Measurements from ENCODE around the gene SCAF4. TPM values are rescaled to one million over a fixed set of nuclear protein-coding genes. Genes with fewer than 3 reads are reported as not detected.

Gene SCAF4
- total and polyA plus RNA-seq, 10 donors, result 10.1 to 48.4 (median 34.1) TPM

DNA sequence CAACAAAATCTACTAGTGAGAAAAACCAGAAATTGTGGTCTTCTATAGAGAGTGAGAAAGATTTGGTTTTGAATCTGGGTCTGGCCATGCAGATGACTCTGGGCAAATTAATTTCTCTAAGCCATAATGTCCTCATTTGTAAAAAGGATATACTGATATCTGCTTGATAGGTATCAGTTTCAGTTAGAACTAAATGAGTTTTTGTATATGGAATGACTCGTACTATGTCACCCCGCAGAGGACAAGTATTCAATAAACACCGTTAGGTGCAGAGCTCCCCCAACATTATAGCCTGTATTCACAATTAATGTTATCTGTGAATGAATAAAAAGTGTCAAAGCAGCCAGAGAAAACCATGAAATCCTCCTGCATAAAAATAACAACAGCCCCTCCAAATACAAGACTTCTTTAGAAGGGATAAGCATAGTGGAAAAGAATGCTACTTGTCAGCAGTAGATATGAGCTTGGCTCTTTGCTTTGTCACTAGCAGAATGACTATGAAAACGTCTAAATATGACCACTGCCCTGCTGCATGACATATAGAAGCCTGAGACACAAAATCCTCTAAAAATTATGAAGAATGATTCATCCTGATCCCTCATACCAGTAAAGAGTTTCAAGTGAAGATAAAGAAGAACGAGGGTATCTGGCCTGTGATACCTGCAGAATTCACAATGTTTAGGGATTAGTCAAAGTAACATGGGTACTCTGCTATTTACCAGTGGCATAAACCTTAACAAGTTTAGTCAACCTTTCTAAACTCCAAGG lies 17.8 kb downstream of the SCAF4 start:
- DNase-seq, result no peak
- WGBS, 5 donors, result 62 to 79% (median 76%) methylated on average over 5 of the region's 5 CpGs
- Histone ChIP-seq H3K9me3 (no peaks in the 10 kb centered on the region), H3K4me3 (no peak overlapping the region), H3K36me3 (no peaks in the 10 kb centered on the region), H3K27ac (no peak overlapping the region), H3K4me1 (peaks cover 9 to 98% (median 83%) of the 10 kb centered on the region in 6 donors), H3K27me3 (replicated peaks in 1 of 7) (no peaks in the 10 kb centered on the region)
- TF ChIP-seq POLR2A (IDR thresholded peaks at IDR 0.05), result no peak
- TF ChIP-seq, protein P1, sequence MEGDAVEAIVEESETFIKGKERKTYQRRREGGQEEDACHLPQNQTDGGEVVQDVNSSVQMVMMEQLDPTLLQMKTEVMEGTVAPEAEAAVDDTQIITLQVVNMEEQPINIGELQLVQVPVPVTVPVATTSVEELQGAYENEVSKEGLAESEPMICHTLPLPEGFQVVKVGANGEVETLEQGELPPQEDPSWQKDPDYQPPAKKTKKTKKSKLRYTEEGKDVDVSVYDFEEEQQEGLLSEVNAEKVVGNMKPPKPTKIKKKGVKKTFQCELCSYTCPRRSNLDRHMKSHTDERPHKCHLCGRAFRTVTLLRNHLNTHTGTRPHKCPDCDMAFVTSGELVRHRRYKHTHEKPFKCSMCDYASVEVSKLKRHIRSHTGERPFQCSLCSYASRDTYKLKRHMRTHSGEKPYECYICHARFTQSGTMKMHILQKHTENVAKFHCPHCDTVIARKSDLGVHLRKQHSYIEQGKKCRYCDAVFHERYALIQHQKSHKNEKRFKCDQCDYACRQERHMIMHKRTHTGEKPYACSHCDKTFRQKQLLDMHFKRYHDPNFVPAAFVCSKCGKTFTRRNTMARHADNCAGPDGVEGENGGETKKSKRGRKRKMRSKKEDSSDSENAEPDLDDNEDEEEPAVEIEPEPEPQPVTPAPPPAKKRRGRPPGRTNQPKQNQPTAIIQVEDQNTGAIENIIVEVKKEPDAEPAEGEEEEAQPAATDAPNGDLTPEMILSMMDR (IDR thresholded peaks at IDR 0.05 in 8 of 11, conservative IDR thresholded peaks at IDR 0.05 in 3 of 11), result no peak
- TF ChIP-seq POLR2AphosphoS5 (IDR thresholded peaks at IDR 0.05), result no peak
- intact Hi-C loops (cut with DNase I; ENCODE audit: low total_unique reads), result no loop called here

DNA sequence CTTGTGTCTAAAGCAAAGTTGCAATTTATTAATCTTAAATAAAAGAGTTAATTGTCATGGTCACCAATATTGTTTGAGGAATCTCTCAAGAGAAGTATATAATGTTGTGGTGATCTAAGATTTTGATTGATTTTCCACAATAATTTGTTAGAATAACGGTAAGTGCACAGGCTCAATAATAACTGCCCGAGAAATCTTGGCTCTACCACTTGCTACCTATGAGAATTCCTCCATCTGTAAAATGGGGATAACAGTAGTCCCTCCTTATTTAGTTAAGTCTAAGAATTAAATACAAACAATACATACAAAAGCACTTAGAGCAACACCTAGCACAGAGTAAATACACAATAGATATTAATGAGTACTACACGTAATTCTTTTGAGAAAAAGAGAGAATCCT lies 18.8 kb downstream of the SCAF4 start:
- Histone ChIP-seq H3K36me3 (no peaks in the 10 kb centered on the region), H3K4me3 (no peak overlapping the region), H3K27ac (no peak overlapping the region), H3K4me1 (peaks cover 9 to 98% (median 84%) of the 10 kb centered on the region in 6 donors), H3K9me3 (no peaks in the 10 kb centered on the region), H3K27me3 (replicated peaks in 1 of 7) (no peaks in the 10 kb centered on the region)
- TF ChIP-seq POLR2AphosphoS5 (IDR thresholded peaks at IDR 0.05) (no peak), POLR2A (IDR thresholded peaks at IDR 0.05) (no peak)
- TF ChIP-seq, protein P1 (IDR thresholded peaks at IDR 0.05 in 8 of 11, conservative IDR thresholded peaks at IDR 0.05 in 3 of 11), result no peak
- intact Hi-C loops (cut with DNase I; ENCODE audit: low total_unique reads), result no loop called here
- DNase-seq, result no peak
- 59 to 80% (median 71%) methylated on average over 3 of the region's 3 CpGs for WGBS, 5 donors

DNA sequence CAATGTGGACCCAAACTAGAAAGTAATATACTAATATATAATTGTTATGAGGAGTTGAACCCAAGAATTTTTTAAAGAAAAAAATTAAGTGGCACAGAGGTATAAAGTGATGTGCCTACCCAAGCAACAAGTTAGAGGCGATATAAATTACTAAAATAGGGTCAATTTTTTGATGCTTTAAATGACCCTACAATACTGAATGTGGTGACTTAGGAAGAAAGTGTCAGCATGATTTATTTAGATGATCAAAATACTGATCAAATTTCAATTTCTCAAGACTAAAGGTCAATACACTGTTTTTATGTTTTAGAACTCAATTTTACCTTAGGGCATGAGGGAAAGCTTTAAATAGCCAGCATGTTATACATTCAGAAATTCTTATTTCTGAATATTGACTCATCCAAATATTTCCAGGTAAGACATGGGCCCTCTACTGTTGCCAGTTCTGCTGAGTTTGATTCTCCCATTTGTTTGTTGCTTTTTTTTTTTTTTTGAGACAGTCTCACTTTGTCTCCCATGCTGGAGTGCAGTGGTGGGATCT lies 20.1 kb downstream of the SCAF4 start:
- no peak overlapping the region for H3K4me3 ChIP-seq
- WGBS, 5 donors, result 95 to 100% (median 96%) methylated on average over 1 of the region's 1 CpG
- intact Hi-C loops (cut with DNase I; ENCODE audit: low total_unique reads), result no loop called here
- H3K27ac ChIP-seq, result no peak overlapping the region
- TF ChIP-seq, protein P1 (IDR thresholded peaks at IDR 0.05 in 8 of 11, conservative IDR thresholded peaks at IDR 0.05 in 3 of 11), result no peak
- TF ChIP-seq POLR2A (IDR thresholded peaks at IDR 0.05) (no peak), POLR2AphosphoS5 (IDR thresholded peaks at IDR 0.05) (no peak)
- no peak for DNase-seq
- H3K4me1 ChIP-seq, result peaks cover 9 to 100% (median 82%) of the 10 kb centered on the region in 6 donors
- no peaks in the 10 kb centered on the region for H3K9me3 ChIP-seq
- no peaks in the 10 kb centered on the region for H3K36me3 ChIP-seq
- no peaks in the 10 kb centered on the region for H3K27me3 ChIP-seq (replicated peaks in 1 of 7)

DNA sequence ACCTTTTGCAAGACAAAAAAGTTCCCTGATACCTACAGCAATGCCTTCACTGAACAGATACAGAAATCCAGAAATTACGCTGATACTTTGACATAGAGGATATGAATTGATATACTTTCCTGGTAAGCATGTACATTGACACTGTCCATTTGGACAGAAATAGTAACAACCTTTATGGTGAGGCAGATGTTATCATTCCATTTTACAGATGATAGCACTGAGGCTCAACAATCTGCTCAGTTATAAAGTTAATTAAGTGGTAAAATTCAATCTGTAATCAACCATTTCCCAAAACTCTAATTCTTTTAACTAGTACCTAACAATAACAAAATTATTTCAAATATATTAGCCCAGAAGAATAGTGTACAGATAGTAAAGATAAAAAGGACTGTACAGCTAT lies 20.6 kb downstream of the SCAF4 start:
- no peak for DNase-seq
- intact Hi-C loops (cut with DNase I; ENCODE audit: low total_unique reads), result no loop called here
- Histone ChIP-seq H3K36me3 (peaks cover 0 to 2% (median 0%) of the 10 kb centered on the region in 6 donors), H3K27ac (no peak overlapping the region), H3K4me3 (no peak overlapping the region), H3K27me3 (replicated peaks in 1 of 7) (no peaks in the 10 kb centered on the region), H3K9me3 (no peaks in the 10 kb centered on the region), H3K4me1 (peaks cover 9 to 100% (median 82%) of the 10 kb centered on the region in 6 donors)
- 93 to 100% (median 98%) methylated on average over 1 of the region's 1 CpG for WGBS, 5 donors
- TF ChIP-seq POLR2A (IDR thresholded peaks at IDR 0.05) (no peak), POLR2AphosphoS5 (IDR thresholded peaks at IDR 0.05) (no peak)
- TF ChIP-seq, protein P1 (IDR thresholded peaks at IDR 0.05 in 8 of 11, conservative IDR thresholded peaks at IDR 0.05 in 3 of 11), result no peak
